ENCODE measurements around the gene GLIS2. TPM values are rescaled to one million over a fixed set of nuclear protein-coding genes. Genes with fewer than 3 reads are reported as not detected.

GLIS2 gene
- total RNA-seq, 2 donors from 2014 or later: 1.6 to 3.6 TPM

GRCh38 chr16:4358831-4359561, 43.1 kb downstream of the GLIS2 start:
- ATAC-seq (peak; percentile 64), DNase-seq (peak in 1 of 2 donors; percentile 64)
- intact Hi-C loops (cut with DNase I, micrococcal nuclease): loop anchor here (5.0 kb wide), 1 partner anchor 43 kb away; no protein-coding TSS in a partner anchor

GRCh38 chr16:4359914-4360313, 44.0 kb downstream of the GLIS2 start:
- intact Hi-C loops (cut with DNase I, micrococcal nuclease): loop anchor here (5.0 kb wide), 1 partner anchor 42 kb away; no protein-coding TSS in a partner anchor
- DNase-seq: no peak
- ATAC-seq: no peak

- intact Hi-C loops (cut with DNase I, micrococcal nuclease): no loop called here
- ATAC-seq: peak; percentile 52
- no peak for DNase-seq
Measured at GRCh38 chr16:4360538-4361021, 44.7 kb downstream of the GLIS2 start.

GRCh38 chr16:4361033-4361943, 45.4 kb downstream of the GLIS2 start:
- intact Hi-C loops (cut with DNase I, micrococcal nuclease): no loop called here
- DNase-seq (no peak), ATAC-seq (no peak)

- ATAC-seq (no peak), DNase-seq (no peak)
- intact Hi-C loops (cut with DNase I, micrococcal nuclease): no loop called here
Measured at GRCh38 chr16:4361944-4362311, 46.1 kb downstream of the GLIS2 start.

GRCh38 chr16:4362476-4363135, 46.7 kb downstream of the GLIS2 start:
- intact Hi-C loops (cut with DNase I, micrococcal nuclease): no loop called here
- DNase-seq: no peak
- no peak for ATAC-seq

GRCh38 chr16:4364196-4365013, 48.5 kb downstream of the GLIS2 start:
- intact Hi-C loops (cut with DNase I, micrococcal nuclease): no loop called here
- ATAC-seq: no peak
- DNase-seq: no peak

- ATAC-seq (no peak), DNase-seq (no peak)
- intact Hi-C loops (cut with DNase I, micrococcal nuclease): no loop called here
Measured at GRCh38 chr16:4365014-4365406, 49.1 kb downstream of the GLIS2 start.

- ATAC-seq: no peak
- intact Hi-C loops (cut with DNase I, micrococcal nuclease): no loop called here
- DNase-seq: no peak
Measured at GRCh38 chr16:4365615-4366014, 49.7 kb downstream of the GLIS2 start.

- ATAC-seq (no peak), DNase-seq (no peak)
- intact Hi-C loops (cut with DNase I, micrococcal nuclease): no loop called here
Measured at GRCh38 chr16:4366016-4366415, 50.1 kb downstream of the GLIS2 start.

GRCh38 chr16:4367393-4367856, 51.6 kb downstream of the GLIS2 start:
- no peak for DNase-seq
- intact Hi-C loops (cut with DNase I, micrococcal nuclease): no loop called here
- no peak for ATAC-seq

- intact Hi-C loops (cut with DNase I, micrococcal nuclease): no loop called here
- ATAC-seq: no peak
Measured at GRCh38 chr16:4369007-4369733, 53.3 kb downstream of the GLIS2 start.

GRCh38 chr16:4370151-4370550, 54.3 kb downstream of the GLIS2 start:
- ATAC-seq (no peak), DNase-seq (no peak)
- intact Hi-C loops (cut with DNase I, micrococcal nuclease): no loop called here

More at GRCh38 chr16:4369007-4369733, 53.3 kb downstream of the GLIS2 start:
- DNase-seq: no peak

- DNase-seq: peak; percentile 50 to 58
- intact Hi-C loops (cut with DNase I, micrococcal nuclease): no loop called here
- ATAC-seq: no peak
Measured at GRCh38 chr16:4370570-4371356, 54.9 kb downstream of the GLIS2 start.

GRCh38 chr16:4371357-4372000, 55.6 kb downstream of the GLIS2 start, which contains the start of gene VASN:
TSS of gene VASN (plus strand) at chr16:4371848. CDS start at chr16:4380878, 9,030 bp downstream.
- peak; percentile 57 to 82 for DNase-seq
- intact Hi-C loops (cut with DNase I, micrococcal nuclease): no loop called here
- ATAC-seq: peak; percentile 87

- intact Hi-C loops (cut with DNase I, micrococcal nuclease): no loop called here
- DNase-seq (no peak), ATAC-seq (peak; percentile 47)
Measured at GRCh38 chr16:4372001-4372577, 56.2 kb downstream of the GLIS2 start.
